Fibroblast of the conjunctiva (primary cell): ENCODE results near the gene RXRB.
"Not testable (repeated sequence)": the region's sequence is repeated elsewhere in the genome, so short reads cannot be mapped to it uniquely, and the experiment has no call there.

ENCODE experiments used
- DNase-seq: peaks from one replicate; pipeline ENCODE4 v3.0.0-alpha.2; 2010; ENCODE audit warnings: low read depth

Gene RXRB

GRCh38 chr6:33200219-33201146, at the start of gene RXRB, which contains the start of gene SLC39A7:
RXRB (minus strand) TSS chr6:33200665; CDS start chr6:33200476, 189 bp downstream.
SLC39A7 (plus strand) TSS chr6:33200867; CDS start chr6:33201246, 379 bp downstream.
- DNase-seq = peak; percentile 99

GRCh38 chr6:33249732-33250630, 49.5 kb upstream of the RXRB start:
- peak; percentile 54 for DNase-seq

DNA sequence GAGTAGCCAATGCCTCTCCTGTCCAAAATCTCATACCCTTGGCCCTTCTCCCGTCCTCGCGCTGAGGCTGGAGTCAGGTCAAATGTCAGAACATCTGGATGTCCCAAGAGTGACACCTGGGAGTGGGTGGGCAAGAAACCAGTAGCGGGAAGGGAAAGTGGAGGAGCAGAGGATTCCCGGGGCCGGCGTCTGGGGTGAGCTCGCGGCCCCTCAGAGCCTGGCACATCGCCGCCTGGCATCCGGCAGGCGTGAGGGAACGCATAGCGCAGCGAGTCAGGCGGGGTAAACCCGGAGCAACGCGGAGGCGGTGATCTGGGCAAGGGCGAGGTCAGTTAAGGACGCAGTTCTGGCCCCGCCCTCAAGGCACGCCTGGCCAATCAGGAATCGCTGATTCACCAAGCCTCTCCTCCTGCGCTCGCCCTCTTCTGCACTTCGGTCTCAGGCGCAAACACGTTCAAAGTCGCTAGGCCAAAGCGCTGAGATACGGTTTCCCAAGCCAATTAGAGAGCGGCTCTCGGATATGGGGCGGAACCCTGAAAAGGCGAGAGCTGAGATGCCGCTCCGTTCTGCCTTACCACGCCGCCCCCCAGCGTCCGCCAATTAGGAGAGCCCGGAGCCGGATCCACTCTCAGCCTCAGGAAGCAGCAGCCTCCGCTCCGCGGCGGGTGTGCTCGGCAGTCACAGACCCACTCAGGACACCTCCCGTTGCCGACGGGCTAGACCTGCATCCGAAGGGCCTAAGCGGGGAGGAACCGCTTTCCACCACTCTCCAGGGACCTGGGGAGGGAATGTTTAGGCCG, 48.7 kb upstream of the RXRB start:
- peak; percentile 100 for DNase-seq

DNA sequence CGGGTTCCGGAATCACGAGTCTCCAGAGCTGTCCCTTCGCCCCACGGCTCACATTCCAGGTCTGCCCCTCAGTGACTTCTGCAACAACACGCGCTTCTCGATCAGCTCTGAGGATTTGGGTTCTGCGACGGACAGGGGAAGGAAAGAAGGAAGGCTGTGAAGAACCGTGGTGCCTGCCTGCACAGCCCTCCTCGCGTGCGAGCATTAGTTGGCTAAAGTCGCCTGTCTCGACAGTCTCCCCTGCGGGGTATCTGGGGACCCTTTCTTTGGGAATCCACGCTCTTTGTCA, 48.1 kb upstream of the RXRB start:
- no peak for DNase-seq

DNA sequence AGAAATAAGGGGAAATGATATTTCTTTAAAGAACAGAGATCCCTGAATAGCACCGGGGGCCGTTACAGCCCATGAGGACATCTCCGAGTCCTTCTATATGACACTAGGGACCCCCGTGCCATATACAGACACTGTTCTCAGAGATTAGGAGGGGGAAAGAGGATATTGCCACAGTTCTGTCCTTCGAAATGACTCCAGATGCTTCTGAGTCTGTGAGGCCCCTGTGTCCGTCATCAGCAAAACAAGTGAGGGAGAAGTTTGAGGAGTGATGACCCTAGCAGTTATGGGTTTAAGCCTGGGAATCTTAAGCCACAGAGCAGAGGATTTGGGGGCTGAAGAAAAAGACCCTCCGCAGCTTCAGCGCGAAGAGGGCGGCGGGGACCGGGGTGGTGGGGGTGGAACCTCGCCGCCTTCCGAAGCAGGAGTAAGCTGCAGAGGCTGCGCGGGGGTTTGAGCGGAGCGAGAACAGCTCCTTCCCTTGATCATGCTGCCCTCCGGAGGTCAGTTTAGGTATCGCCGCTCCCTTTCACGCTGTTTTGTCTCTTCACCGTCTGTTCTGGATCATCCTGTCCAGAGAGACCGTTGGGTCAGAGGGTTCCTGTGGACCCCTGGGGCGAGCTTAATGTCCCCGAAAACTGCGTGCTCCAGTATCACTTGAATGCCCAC, 47.6 kb upstream of the RXRB start:
- DNase-seq = peak; percentile 77

DNA sequence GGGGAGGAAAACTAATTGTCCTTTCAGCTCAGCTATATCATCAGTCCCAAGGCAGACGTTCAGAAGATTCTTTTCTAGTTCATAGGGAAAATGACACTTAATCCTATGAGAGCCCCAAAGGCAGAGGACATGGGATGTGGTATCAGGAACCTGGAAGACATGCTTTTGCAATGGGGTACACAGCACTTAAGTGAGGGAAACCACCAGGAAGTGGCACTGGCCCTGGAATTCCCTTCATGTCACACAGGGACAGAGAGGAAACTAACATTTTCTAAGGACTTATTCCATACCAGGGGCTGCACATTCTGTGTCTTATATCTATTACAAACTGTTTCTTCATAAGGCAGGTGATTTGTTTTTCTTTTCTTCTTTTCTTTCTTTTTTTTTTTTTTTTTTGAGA, 43.0 kb upstream of the RXRB start:
- no peak for DNase-seq

DNA sequence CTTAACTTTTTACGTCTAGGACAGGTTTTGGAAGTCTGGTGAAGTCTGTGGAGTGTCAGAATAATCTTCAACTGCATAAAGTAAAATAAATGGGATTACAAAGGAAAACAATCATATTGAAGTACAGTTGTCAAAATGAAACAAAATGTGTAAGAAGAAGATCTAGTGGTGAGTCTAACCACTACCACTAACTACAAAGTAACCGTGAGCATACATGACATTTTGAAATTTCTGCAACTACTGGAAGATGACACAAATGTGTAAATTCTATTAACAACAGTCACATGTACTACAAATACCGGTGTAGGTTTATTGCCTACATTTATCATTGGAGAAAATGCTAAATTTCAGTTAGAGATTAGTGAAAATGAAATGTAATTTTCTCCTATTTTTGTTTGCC, 41.5 kb upstream of the RXRB start:
- DNase-seq = no peak

DNA sequence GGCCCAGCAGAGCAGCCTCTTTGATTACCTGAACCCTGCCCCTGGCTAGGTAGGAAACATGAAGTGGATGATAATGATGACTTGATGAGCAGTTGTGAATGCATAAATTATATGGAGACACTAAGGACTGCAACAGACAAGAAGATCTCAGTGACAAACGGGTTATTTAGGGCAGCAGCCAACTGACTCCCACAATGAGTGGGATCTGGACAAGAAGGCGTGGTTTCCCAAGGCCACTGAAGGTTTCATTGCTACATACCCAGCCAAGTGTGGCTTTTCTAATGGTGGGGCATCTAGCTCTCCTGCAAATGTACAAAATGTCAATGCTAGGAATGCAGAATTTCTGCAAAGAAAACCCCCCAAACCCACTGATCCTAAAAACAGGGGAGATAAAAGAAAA, 37.3 kb upstream of the RXRB start:
- no peak for DNase-seq

GRCh38 chr6:33236852-33237251, 36.4 kb upstream of the RXRB start:
- no peak for DNase-seq

DNA sequence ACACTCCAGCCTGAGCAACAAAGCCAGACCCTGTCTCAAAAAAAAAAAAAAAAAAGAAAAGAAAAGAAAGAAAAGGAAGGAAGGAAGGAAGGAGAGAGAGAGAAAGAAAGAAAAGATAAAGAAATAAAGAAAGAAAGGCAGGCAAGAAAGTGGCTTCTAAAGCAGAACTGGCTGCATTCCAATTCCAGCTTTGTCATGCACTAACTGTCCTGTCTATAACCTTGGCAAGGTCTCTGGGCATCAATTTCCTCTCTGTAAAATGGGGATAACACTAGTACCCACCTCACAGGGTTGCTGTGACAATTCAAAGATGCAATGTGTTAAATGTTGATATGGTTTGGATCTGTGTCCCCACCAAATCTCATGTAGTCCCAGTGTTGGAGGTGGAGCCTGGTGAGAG, 35.9 kb upstream of the RXRB start:
- DNase-seq = no peak

- no peak for DNase-seq
These were observed 34.8 kb upstream of the RXRB start for GRCh38 chr6:33235221-33235634.

- DNase-seq = not testable (repeated sequence)
These were observed 26.1 kb upstream of the RXRB start for GRCh38 chr6:33226503-33227120.

GRCh38 chr6:33217681-33218080, 17.2 kb upstream of the RXRB start:
- DNase-seq = no peak

DNA sequence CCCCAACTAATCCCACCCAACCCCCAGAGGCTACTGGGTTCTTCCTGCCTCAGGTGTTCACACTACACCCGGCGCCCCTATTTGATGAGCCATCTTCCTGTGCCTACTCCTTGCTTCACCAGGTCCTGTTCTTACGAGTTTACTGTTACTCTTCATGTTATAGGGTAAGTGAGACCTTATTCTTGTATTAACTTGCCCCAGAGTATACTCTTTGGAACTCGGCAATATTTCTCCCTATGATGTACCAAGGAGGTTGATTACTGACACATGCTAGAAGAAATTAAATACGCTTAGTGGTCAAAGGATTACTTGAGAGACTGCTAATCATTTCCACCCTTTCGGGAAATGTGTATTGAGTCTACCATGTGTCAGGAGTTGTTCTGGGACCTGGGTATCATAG, 16.8 kb upstream of the RXRB start:
- DNase-seq = no peak

- DNase-seq = no peak
These were observed 15.7 kb upstream of the RXRB start for GRCh38 chr6:33216117-33216649.

DNA sequence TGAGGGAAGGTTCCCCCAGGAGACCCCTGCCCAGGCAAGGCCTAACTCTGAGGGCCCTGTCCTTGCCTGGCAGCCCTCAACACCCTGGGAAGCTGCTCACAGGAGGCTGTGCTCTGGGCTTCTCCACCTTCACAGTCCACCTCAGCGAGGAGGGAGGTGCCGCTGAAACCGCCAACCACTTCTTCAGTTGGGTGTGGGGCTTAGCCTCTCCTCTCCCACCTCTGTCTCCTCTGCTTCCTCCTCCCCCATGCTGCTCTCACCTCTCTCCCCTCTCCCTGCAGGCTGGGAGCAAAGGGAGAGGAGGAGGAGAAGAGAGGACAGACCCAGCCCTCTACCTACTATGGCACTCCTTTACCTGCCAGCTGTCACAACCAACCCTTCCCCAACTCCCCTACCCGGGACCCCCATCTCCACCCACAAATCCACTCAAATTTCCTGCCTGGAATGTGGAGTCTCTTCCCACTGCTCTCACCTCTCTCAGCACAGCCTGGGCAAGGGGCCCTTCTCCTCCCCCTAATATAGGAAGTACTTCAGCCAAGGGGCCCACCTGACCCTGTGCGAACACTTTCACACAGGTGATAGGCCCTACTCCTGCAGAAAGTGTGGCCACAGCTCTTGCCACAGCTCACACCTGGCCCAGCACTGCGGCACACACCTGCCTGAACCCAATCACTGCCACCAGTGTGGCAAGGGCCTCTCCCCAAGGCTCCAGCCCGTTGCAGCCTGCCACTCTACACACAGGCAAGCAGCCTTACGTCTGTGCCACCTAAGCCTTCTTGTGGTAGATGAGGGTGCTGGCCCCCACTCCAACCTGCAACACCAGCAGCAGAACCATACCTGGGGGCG, 15.0 kb upstream of the RXRB start:
- DNase-seq = no peak

GRCh38 chr6:33213989-33214335, 13.5 kb upstream of the RXRB start:
- DNase-seq = no peak

DNA sequence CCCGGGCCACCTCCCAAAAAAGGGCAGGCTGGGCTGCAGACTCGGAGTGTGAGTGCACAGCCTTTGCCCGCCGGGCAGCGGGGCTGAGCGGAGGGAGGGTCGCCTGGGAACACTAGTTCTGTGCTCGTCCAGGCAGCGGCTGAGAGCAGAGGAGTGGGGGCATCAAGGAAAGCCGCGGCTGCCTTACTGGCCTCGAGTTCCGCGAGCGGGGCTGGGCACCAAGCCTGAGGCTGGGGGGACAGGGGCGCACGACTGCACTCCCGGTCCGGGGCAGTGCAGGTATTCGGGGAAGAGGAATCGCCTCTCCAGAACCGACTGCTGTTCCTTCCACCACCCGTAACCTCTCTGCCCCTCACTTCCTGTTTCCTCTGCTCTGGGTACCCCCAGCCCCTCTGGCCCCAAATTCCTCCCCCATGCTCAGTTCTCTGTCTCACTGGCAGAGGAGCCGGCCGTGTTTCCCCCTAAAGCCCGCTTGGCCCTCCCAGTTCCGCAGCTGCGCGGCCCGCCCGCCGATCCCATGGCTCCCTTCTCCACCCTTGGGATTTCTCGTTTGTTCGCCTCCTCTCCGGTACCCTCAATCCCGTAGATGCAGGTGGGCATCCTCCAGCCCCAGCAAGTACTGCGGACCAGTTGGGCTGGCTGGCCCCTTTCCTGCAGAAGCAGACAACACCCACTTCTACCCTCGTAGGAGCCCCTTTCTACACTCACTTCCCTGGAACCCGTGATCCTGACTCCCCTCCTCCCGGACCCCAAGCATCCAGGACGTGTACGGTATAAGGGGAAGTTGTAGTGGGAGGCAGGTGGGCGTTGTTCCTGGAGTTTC, 12.9 kb upstream of the RXRB start:
- no peak for DNase-seq

- no peak for DNase-seq
These were observed 12.3 kb upstream of the RXRB start for GRCh38 chr6:33212857-33213165.
